Endothelial cell of umbilical vein (primary cell): ENCODE measurements around the gene WDFY3. TPM values are rescaled to one million over a fixed set of nuclear protein-coding genes. Genes with fewer than 3 reads are reported as not detected.
A peak's percentile ranks its signal among the peaks of the same experiment; 100 is the strongest.

Experiments
- BruUV-seq: library from RNA; stranded (reverse); fragments of 400-500 nt; replicated peaks from 2 replicates; lab custom pipeline; 2021; lab: Mats Ljungman, UMichigan
- CTCF ChIA-PET: fragments of 300-600, 350-600 bp; sonication (Branson Sonifier 250); formaldehyde crosslinking; loops from one replicate; lab custom pipeline; 2021; ENCODE audit warnings: antibody characterized with exemption, inconsistent platforms; lab: Charles Lee
- POLR2A ChIA-PET: fragments of 300-600, 350-600 bp; sonication (Branson Sonifier 250); formaldehyde crosslinking; loops from one replicate; lab custom pipeline; 2021; ENCODE audit warnings: antibody characterized with exemption, inconsistent platforms; lab: Charles Lee
- DNase-seq: peaks from one replicate; pipeline ENCODE4 v3.0.0-alpha.2; 2011; ENCODE audit warnings: low read depth, low spot score
- FAIRE-seq: peaks from 2 replicates; lab custom pipeline; 2011; peaks lifted over from hg19 to GRCh38; lab: Jason Lieb, UNC
- H2AFZ ChIP-seq: 2 replicates; pipeline ENCODE4 v1.6.0; 2012; ENCODE audit warnings: low read depth, low read length, control low read depth, inconsistent platforms
- H3K27ac ChIP-seq: 2 replicates; pipeline ENCODE4 v1.5.1; 2011; ENCODE audit warnings: low read depth, mild to moderate bottlenecking, control low read depth, low read length, moderate library complexity; ENCODE audit not compliant: insufficient read depth
- H3K27me3 ChIP-seq, 2 experiments: 2 replicates each; pipeline versions ENCODE4 v1.6.0 to v1.6.1; 2011; ENCODE audit warnings: low read length in 2 of 2, mixed read lengths in 1 of 2; ENCODE audit not compliant: control insufficient read depth in 2 of 2, insufficient read depth in 2 of 2
- H3K36me3 ChIP-seq, 2 experiments: 2 replicates in 1 of 2; 3 replicates in 1 of 2; pipeline ENCODE4 v1.5.1; 2011; ENCODE audit warnings: low read length in 2 of 2, mild to moderate bottlenecking in 1 of 2, moderate library complexity in 1 of 2; ENCODE audit not compliant: control insufficient read depth in 2 of 2, insufficient read depth in 2 of 2; ENCODE audit errors: extremely low read depth in 1 of 2
- H3K4me1 ChIP-seq: 3 replicates; pipeline ENCODE4 v1.5.1; 2011; ENCODE audit warnings: mild to moderate bottlenecking, low read length; ENCODE audit not compliant: control insufficient read depth, insufficient read depth; ENCODE audit errors: extremely low read depth
- H3K4me2 ChIP-seq: 2 replicates; pipeline ENCODE4 v1.6.1; 2011; ENCODE audit warnings: low read length, control low read depth, mixed read lengths; ENCODE audit not compliant: insufficient read depth
- H3K4me3 ChIP-seq, 3 experiments: fragments of 200-600 bp in 1 of 3; sonication (generic), shearing (Covaris generic) in 1 of 3; replicated peaks in 1 of 3; 2 replicates each; pipeline ENCODE4 v1.5.1; 2011 to 2016; ENCODE audit warnings: control low read depth in 3 of 3, low read length in 3 of 3, mild to moderate bottlenecking in 2 of 3, inconsistent platforms in 1 of 3, low read depth in 1 of 3, moderate library complexity in 1 of 3; ENCODE audit not compliant: insufficient read depth in 1 of 3
- H3K79me2 ChIP-seq: 2 replicates; pipeline ENCODE4 v1.6.0; 2012; ENCODE audit warnings: low read length, inconsistent platforms; ENCODE audit not compliant: control insufficient read depth, insufficient read depth
- H3K9ac ChIP-seq: replicated peaks from 2 replicates; pipeline ENCODE3; 2011; ENCODE audit warnings: low read length, control low read depth; ENCODE audit not compliant: insufficient read depth; ENCODE audit errors: extremely low read depth
- H3K9me1 ChIP-seq: replicated peaks from 3 replicates; pipeline ENCODE4 v1.6.0; 2011; ENCODE audit warnings: mild to moderate bottlenecking, low read length; ENCODE audit not compliant: control insufficient read depth, insufficient read depth; ENCODE audit errors: extremely low read depth
- H3K9me3 ChIP-seq: replicated peaks from 2 replicates; pipeline ENCODE4 v1.5.1; 2012; ENCODE audit warnings: low read length, inconsistent platforms; ENCODE audit not compliant: control insufficient read depth, insufficient read depth
- H4K20me1 ChIP-seq: replicated peaks from 2 replicates; pipeline ENCODE3; 2011; ENCODE audit warnings: mild to moderate bottlenecking, low read length; ENCODE audit not compliant: control insufficient read depth, insufficient read depth; ENCODE audit errors: extremely low read depth
- EZH2 ChIP-seq: IDR thresholded peaks from 2 replicates; pipeline ENCODE4 v1.6.1; 2012; ENCODE audit warnings: borderline replicate concordance, low read depth, mild to moderate bottlenecking, moderate library complexity, low read length, inconsistent platforms; ENCODE audit not compliant: severe bottlenecking
- FOS ChIP-seq: IDR thresholded peaks from 2 replicates; pipeline ENCODE4 v1.6.1; 2011; ENCODE audit warnings: mild to moderate bottlenecking, low read length, moderate library complexity, borderline replicate concordance; ENCODE audit not compliant: insufficient read depth
- GATA2 ChIP-seq: IDR thresholded peaks from 2 replicates; pipeline ENCODE4 v1.7.0; 2011; ENCODE audit warnings: low read depth, mild to moderate bottlenecking, moderate library complexity, mixed read lengths, low read length; ENCODE audit not compliant: insufficient read length, insufficient read depth
- JUN ChIP-seq: IDR thresholded peaks from 2 replicates; pipeline ENCODE4 v1.6.1; 2011; ENCODE audit warnings: borderline replicate concordance, low read depth; ENCODE audit not compliant: insufficient read length, insufficient read depth
- MYC ChIP-seq: IDR thresholded peaks from one replicate; pipeline ENCODE4 v1.6.1; 2011; ENCODE audit warnings: mild to moderate bottlenecking, low read depth, low read length
- POLR2A ChIP-seq: IDR thresholded peaks from 2 replicates; pipeline ENCODE4 v1.6.1; 2012; ENCODE audit warnings: low read depth, mild to moderate bottlenecking, control low read depth, low read length
- POLR2AphosphoS5 ChIP-seq: IDR thresholded peaks from 2 replicates; pipeline ENCODE4 v1.6.1; 2012; ENCODE audit warnings: low read depth, mild to moderate bottlenecking, control low read depth, low read length, moderate library complexity; ENCODE audit not compliant: insufficient read depth
- dilution Hi-C: fragments of 300-500 bp; cut with MboI; formaldehyde crosslinking; loops from one replicate; pipeline ENCODE4 v1.15.0; 2019; ENCODE audit warnings: low sequenced_read_pairs; ENCODE audit not compliant: extremely low pct_ligation_motif_present
- intact Hi-C: fragments of 100-400 bp; cut with micrococcal nuclease; formaldehyde crosslinking; loops from one replicate; pipeline ENCODE4 v1.10.0; 2022
- polyA plus RNA-seq, 4 experiments: library from polyadenylated mRNA; depleted of rRNA in 3 of 4; stranded (reverse) in 3 of 4; unstranded in 1 of 4; fragments of >200 nt; gene quantifications; 2 replicates each; pipeline versions ENCODE4 v1.2.1 to v1.2.3, GENCODE V29; 2011 to 2012; ENCODE audit warnings: missing spikeins in 1 of 4
- total RNA-seq: library from RNA; stranded (reverse); gene quantifications from 2 replicates; pipeline ENCODE4 v1.2.3, GENCODE V29; 2021
- TF ChIP-seq, protein P1 (sequence below), 2 donors: IDR thresholded peaks; 1 replicate in 1 of 2; 2 replicates in 1 of 2; pipeline ENCODE4 v1.5.1; 2011; ENCODE audit warnings: low read length in 2 of 2, mild to moderate bottlenecking in 2 of 2, moderate library complexity in 2 of 2, control low read depth in 1 of 2, inconsistent platforms in 1 of 2, low read depth in 1 of 2; ENCODE audit not compliant: insufficient read depth in 1 of 2; ENCODE audit errors: extremely low read depth in 1 of 2
- TF ChIP-seq, protein P2 (sequence below): IDR thresholded peaks from 2 replicates; pipeline ENCODE4 v1.6.1; 2011; ENCODE audit not compliant: insufficient read depth, insufficient read length

Gene WDFY3
- total and polyA plus RNA-seq, 2 donors (not counting 3 experiments of a cell fraction or from before 2014, with no cell fraction given): 37.0 to 113 TPM

DNA sequence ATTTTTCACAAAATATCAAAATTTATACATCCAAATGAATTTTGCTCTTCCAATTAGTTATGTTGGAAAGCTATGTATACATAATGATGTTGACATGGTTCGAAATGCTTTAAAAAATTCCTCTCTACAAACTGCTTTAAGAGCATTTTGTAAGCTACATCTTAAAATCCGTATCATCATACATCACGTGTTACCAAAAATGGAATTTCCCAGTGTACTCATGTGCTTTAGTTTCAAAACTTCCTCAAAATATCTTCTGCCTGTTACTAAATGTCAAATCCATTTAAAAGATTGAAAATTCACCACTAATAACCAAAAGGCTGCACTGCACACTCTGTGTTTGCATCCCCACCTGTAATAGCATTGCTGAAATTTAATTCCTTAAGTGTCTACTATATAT is 87.9 kb downstream of the WDFY3 start:
- intact Hi-C loops: loop anchor here (1.0 to 5.0 kb wide), 4 partner anchors 8 to 899 kb away; no protein-coding TSS in a partner anchor
- no TSS peak for BruUV-seq
- no peak for FAIRE-seq

DNA sequence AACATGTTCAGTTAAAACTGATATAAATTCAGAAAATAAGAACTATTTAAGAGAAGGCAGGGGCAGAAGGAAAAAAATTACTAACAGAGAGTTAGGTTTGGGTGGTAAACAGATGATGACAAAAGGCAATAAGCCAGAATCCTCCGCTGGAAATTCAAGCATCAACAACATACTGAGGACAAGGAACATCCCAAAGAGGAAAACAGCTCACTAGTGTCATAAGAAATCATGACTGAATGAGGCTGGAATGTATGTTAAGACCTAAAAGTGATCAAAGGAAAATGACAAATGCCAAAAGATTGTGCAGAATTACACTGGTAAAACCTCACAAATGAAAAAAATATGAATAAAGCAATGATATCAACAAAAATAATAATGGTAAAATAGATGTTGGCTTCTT is 88.4 kb downstream of the WDFY3 start:
- no peaks in the 10 kb centered on the region for H3K36me3 ChIP-seq
- H4K20me1 ChIP-seq: no peaks in the 10 kb centered on the region
- POLR2A ChIA-PET: interaction anchor here (0.5 kb wide), 1 partner anchor 76 kb away, joined by 4 read pairs; no protein-coding TSS in a partner anchor
- H3K4me1 ChIP-seq: peaks cover 35% of the 10 kb centered on the region
- H3K27me3 ChIP-seq: no peaks in the 10 kb centered on the region
- no peaks in the 10 kb centered on the region for H3K9me1 ChIP-seq
- no peak overlapping the region for H2AFZ ChIP-seq
- dilution Hi-C loops (no loop called here), intact Hi-C loops (loop anchor here (1.0 to 5.0 kb wide), 4 partner anchors 8 to 899 kb away; no protein-coding TSS in a partner anchor)
- H3K9me3 ChIP-seq: no peaks in the 10 kb centered on the region
- peak; percentile 67 for FAIRE-seq
- TF ChIP-seq MYC (no peak), JUN (peak; percentile 95), FOS (peak; percentile 79), GATA2 (peak; percentile 69), POLR2A (no peak), EZH2 (no peak), POLR2AphosphoS5 (peak; percentile 64)
- TF ChIP-seq, protein P1, sequence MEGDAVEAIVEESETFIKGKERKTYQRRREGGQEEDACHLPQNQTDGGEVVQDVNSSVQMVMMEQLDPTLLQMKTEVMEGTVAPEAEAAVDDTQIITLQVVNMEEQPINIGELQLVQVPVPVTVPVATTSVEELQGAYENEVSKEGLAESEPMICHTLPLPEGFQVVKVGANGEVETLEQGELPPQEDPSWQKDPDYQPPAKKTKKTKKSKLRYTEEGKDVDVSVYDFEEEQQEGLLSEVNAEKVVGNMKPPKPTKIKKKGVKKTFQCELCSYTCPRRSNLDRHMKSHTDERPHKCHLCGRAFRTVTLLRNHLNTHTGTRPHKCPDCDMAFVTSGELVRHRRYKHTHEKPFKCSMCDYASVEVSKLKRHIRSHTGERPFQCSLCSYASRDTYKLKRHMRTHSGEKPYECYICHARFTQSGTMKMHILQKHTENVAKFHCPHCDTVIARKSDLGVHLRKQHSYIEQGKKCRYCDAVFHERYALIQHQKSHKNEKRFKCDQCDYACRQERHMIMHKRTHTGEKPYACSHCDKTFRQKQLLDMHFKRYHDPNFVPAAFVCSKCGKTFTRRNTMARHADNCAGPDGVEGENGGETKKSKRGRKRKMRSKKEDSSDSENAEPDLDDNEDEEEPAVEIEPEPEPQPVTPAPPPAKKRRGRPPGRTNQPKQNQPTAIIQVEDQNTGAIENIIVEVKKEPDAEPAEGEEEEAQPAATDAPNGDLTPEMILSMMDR (IDR thresholded peaks at IDR 0.05; ENCODE audit: extremely low read depth in 1 of 2, insufficient read depth in 1 of 2, low read depth in 1 of 2, low read length in 2 of 2): no peak
- TF ChIP-seq, protein P2, sequence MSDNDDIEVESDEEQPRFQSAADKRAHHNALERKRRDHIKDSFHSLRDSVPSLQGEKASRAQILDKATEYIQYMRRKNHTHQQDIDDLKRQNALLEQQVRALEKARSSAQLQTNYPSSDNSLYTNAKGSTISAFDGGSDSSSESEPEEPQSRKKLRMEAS: no peak
- H3K4me3 ChIP-seq: no peak overlapping the region
- H3K4me2 ChIP-seq: peak overlapping the region; percentile 58
- peak; percentile 70 for DNase-seq
- CTCF ChIA-PET: interaction anchor here (0.8 to 1.4 kb wide), 7 partner anchors 12 to 127 kb away, joined by 3 to 4 read pairs (median 3); no protein-coding TSS in a partner anchor
- H3K9ac ChIP-seq: peak overlapping the region; percentile 64
- H3K27ac ChIP-seq: peak overlapping the region; percentile 88
- BruUV-seq: no TSS peak
- H3K79me2 ChIP-seq: peaks cover 7% of the 10 kb centered on the region

More for the DNA sequence above, 87.9 kb downstream of the WDFY3 start:
- CTCF ChIA-PET: interaction anchor here (0.8 to 1.9 kb wide), 5 partner anchors 10 to 128 kb away, joined by 3 to 5 read pairs (median 4); no protein-coding TSS in a partner anchor
- no peak for TF ChIP-seq POLR2AphosphoS5
- TF ChIP-seq, protein P1 (IDR thresholded peaks at IDR 0.05; ENCODE audit: extremely low read depth in 1 of 2, insufficient read depth in 1 of 2, low read depth in 1 of 2, low read length in 2 of 2): no peak
- dilution Hi-C loops: no loop called here
- DNase-seq: no peak
- H3K27ac ChIP-seq: peak overlapping the region; percentile 88
- no peak overlapping the region for H2AFZ ChIP-seq
- no peaks in the 10 kb centered on the region for H3K9me3 ChIP-seq
- H3K79me2 ChIP-seq: peaks cover 6% of the 10 kb centered on the region
- peaks cover 35% of the 10 kb centered on the region for H3K4me1 ChIP-seq
- no peak overlapping the region for H3K4me3 ChIP-seq
- peak overlapping the region; percentile 58 for H3K4me2 ChIP-seq
- H3K36me3 ChIP-seq: no peaks in the 10 kb centered on the region
- H3K9me1 ChIP-seq: no peaks in the 10 kb centered on the region
- H3K9ac ChIP-seq: peak overlapping the region; percentile 64
- POLR2A ChIA-PET: interaction anchor here (0.5 kb wide), 1 partner anchor 76 kb away, joined by 4 read pairs; no protein-coding TSS in a partner anchor
- no peaks in the 10 kb centered on the region for H3K27me3 ChIP-seq
- H4K20me1 ChIP-seq: no peaks in the 10 kb centered on the region
